ENCODE data around the gene RNF20. TPM values are rescaled to one million over a fixed set of nuclear protein-coding genes. Genes with fewer than 3 reads are reported as not detected.
A peak's percentile ranks its signal among the peaks of the same experiment; 100 is the strongest.

The RNF20 gene
- polyA plus RNA-seq, 1 of the 3 experiments (the other 2 are of a cell fraction) = 16.0 TPM

DNA sequence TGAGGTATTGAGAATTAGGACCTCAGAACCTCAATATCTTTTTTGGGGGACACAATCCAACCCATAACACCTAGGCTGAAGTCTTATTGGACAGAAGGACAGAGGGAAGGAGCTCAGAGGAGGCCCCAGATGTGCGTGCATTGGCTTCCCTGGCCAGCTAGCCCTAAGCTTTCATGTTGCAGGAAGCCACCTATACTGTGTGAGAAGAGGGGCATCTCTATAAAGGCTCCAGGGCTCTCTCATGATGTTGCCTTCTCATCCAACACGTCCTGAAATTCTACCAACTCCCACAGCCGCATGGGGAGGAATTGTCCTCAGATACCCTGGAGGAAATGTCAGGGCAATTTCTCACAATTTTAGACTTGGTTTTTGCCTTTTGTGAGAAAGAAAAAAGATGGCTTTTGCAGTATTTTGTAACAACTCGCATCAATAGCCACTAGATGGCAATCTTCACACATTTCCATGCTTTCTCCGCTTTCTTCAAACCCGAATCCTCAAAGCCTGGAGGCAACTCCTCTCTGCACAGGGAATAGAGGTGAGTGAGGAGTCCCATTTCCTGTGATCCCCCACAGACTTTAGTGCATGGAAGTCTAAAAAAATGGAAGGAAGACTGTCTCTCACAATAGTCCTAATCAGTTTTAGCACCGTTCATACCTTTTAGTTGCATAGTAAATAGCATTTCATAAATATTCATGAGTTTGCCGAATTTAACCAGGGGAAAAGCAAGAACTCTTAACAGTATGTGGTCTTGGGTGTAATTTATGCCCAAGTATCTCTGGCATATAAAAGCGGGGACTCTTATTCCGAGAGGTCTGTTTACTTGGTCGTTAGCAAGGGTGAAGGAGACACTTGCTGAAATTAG is 68.5 kb downstream of the RNF20 start:
- Histone ChIP-seq H3K9me2 (no peaks in the 10 kb centered on the region), H3K9ac (no peak overlapping the region), H3K9me3 (no peaks in the 10 kb centered on the region), H4K20me1 (ENCODE audit: insufficient read depth) (no peaks in the 10 kb centered on the region), H3K27ac (ENCODE audit: low read depth in 2 of 2, low read length in 1 of 2) (no peak overlapping the region), H3K4me2 (no peak overlapping the region), H3K36me3 (replicated peaks in 1 of 2; ENCODE audit: control insufficient read depth in 1 of 2, insufficient read depth in 2 of 2, low read length in 1 of 2) (no peaks in the 10 kb centered on the region), H3K27me3 (ENCODE audit: insufficient read depth) (peaks cover 24% of the 10 kb centered on the region), H3K4me1 (ENCODE audit: control insufficient read depth in 1 of 2, insufficient read depth in 2 of 2, low read depth in 1 of 2, low read length in 1 of 2) (no peaks in the 10 kb centered on the region), H3K79me2 (ENCODE audit: insufficient read depth) (no peaks in the 10 kb centered on the region), H3F3A (replicated peaks; ENCODE audit: insufficient read depth) (no peaks in the 10 kb centered on the region), H3K4me3 (ENCODE audit: low read depth in 2 of 2, low read length in 1 of 2) (no peak overlapping the region; a peak in 1 of 4 replicates), H2AFZ (ENCODE audit: low read depth) (no peak overlapping the region)
- peak; percentile 61 for DNase-seq
- ChIA-PET CTCF (interaction anchor here (0.5 to 1.6 kb wide), 14 partner anchors 8 to 225 kb away, joined by 3 to 9 read pairs (median 3); no protein-coding TSS in a partner anchor), POLR2A (no interaction called here)
- WGBS (ENCODE audit: low lambda C conversion rate) = 5% methylated on average over 11 of the region's 11 CpGs
- TF ChIP-seq, protein P1, sequence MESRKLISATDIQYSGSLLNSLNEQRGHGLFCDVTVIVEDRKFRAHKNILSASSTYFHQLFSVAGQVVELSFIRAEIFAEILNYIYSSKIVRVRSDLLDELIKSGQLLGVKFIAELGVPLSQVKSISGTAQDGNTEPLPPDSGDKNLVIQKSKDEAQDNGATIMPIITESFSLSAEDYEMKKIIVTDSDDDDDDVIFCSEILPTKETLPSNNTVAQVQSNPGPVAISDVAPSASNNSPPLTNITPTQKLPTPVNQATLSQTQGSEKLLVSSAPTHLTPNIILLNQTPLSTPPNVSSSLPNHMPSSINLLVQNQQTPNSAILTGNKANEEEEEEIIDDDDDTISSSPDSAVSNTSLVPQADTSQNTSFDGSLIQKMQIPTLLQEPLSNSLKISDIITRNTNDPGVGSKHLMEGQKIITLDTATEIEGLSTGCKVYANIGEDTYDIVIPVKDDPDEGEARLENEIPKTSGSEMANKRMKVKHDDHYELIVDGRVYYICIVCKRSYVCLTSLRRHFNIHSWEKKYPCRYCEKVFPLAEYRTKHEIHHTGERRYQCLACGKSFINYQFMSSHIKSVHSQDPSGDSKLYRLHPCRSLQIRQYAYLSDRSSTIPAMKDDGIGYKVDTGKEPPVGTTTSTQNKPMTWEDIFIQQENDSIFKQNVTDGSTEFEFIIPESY (IDR thresholded peaks at IDR 0.05; ENCODE audit: borderline replicate concordance, low read depth) = no peak
- peak; percentile 83 for TF ChIP-seq RAD21 (IDR thresholded peaks at IDR 0.05; ENCODE audit: low read length)
- TF ChIP-seq JUND (IDR thresholded peaks at IDR 0.05) = no peak
- TF ChIP-seq, protein P2, sequence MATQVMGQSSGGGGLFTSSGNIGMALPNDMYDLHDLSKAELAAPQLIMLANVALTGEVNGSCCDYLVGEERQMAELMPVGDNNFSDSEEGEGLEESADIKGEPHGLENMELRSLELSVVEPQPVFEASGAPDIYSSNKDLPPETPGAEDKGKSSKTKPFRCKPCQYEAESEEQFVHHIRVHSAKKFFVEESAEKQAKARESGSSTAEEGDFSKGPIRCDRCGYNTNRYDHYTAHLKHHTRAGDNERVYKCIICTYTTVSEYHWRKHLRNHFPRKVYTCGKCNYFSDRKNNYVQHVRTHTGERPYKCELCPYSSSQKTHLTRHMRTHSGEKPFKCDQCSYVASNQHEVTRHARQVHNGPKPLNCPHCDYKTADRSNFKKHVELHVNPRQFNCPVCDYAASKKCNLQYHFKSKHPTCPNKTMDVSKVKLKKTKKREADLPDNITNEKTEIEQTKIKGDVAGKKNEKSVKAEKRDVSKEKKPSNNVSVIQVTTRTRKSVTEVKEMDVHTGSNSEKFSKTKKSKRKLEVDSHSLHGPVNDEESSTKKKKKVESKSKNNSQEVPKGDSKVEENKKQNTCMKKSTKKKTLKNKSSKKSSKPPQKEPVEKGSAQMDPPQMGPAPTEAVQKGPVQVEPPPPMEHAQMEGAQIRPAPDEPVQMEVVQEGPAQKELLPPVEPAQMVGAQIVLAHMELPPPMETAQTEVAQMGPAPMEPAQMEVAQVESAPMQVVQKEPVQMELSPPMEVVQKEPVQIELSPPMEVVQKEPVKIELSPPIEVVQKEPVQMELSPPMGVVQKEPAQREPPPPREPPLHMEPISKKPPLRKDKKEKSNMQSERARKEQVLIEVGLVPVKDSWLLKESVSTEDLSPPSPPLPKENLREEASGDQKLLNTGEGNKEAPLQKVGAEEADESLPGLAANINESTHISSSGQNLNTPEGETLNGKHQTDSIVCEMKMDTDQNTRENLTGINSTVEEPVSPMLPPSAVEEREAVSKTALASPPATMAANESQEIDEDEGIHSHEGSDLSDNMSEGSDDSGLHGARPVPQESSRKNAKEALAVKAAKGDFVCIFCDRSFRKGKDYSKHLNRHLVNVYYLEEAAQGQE (IDR thresholded peaks at IDR 0.05; ENCODE audit: low read depth, low read length) = no peak
- TF ChIP-seq, protein P3, sequence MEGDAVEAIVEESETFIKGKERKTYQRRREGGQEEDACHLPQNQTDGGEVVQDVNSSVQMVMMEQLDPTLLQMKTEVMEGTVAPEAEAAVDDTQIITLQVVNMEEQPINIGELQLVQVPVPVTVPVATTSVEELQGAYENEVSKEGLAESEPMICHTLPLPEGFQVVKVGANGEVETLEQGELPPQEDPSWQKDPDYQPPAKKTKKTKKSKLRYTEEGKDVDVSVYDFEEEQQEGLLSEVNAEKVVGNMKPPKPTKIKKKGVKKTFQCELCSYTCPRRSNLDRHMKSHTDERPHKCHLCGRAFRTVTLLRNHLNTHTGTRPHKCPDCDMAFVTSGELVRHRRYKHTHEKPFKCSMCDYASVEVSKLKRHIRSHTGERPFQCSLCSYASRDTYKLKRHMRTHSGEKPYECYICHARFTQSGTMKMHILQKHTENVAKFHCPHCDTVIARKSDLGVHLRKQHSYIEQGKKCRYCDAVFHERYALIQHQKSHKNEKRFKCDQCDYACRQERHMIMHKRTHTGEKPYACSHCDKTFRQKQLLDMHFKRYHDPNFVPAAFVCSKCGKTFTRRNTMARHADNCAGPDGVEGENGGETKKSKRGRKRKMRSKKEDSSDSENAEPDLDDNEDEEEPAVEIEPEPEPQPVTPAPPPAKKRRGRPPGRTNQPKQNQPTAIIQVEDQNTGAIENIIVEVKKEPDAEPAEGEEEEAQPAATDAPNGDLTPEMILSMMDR (IDR thresholded peaks at IDR 0.05) = peak; percentile 78
- TF ChIP-seq SMC3 (IDR thresholded peaks at IDR 0.05; ENCODE audit: low read depth, low read length) = peak; percentile 70

DNA sequence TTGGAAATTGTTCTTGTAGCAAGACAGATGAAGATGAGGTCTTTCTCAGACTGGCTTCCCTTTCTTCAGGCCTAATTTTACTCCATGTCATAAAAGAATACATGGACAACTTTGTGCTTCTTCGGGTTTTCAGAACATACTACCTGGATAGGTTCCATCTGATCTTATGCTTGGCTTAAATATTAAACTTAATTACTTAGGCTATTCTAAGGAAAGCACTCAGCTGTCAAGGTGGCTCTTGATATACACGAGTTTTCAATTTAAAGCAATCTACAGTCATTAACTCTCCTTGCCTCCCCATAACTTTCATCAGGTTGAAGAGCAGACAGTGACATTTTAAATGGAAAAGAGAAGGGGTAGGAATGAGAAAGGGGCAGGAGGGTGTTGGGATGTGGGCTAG is 70.6 kb downstream of the RNF20 start:
- H3K9me3 ChIP-seq = no peaks in the 10 kb centered on the region
- H3K4me3 ChIP-seq (ENCODE audit: low read depth in 2 of 2, low read length in 1 of 2) = no peak overlapping the region
- no peak overlapping the region for H3K4me2 ChIP-seq
- no peak overlapping the region for H2AFZ ChIP-seq (ENCODE audit: low read depth)
- H3K79me2 ChIP-seq (ENCODE audit: insufficient read depth) = no peaks in the 10 kb centered on the region
- H3K27me3 ChIP-seq (ENCODE audit: insufficient read depth) = peaks cover 34% of the 10 kb centered on the region
- WGBS (ENCODE audit: low lambda C conversion rate) = 8% methylated on average over 2 of the region's 2 CpGs
- no peaks in the 10 kb centered on the region for H3K4me1 ChIP-seq (ENCODE audit: control insufficient read depth in 1 of 2, insufficient read depth in 2 of 2, low read depth in 1 of 2, low read length in 1 of 2)
- ChIA-PET CTCF (no interaction called here), POLR2A (no interaction called here)
- no peaks in the 10 kb centered on the region for H3K9me2 ChIP-seq
- no peaks in the 10 kb centered on the region for H4K20me1 ChIP-seq (ENCODE audit: insufficient read depth)
- no peak overlapping the region for H3K9ac ChIP-seq
- no peak for DNase-seq
- H3K36me3 ChIP-seq (replicated peaks in 1 of 2; ENCODE audit: control insufficient read depth in 1 of 2, insufficient read depth in 2 of 2, low read length in 1 of 2) = no peaks in the 10 kb centered on the region
- no peak overlapping the region for H3K27ac ChIP-seq (ENCODE audit: low read depth in 2 of 2, low read length in 1 of 2)
- H3F3A ChIP-seq (replicated peaks; ENCODE audit: insufficient read depth) = no peaks in the 10 kb centered on the region
- no peak for TF ChIP-seq RXRA (IDR thresholded peaks at IDR 0.05; ENCODE audit: borderline replicate concordance, low read depth)
- no peak for TF ChIP-seq FOXJ3 (CRISPR knock-in tag; IDR thresholded peaks at IDR 0.05)
- TF ChIP-seq NFIC (IDR thresholded peaks at IDR 0.05; ENCODE audit: borderline replicate concordance) = no peak
- TF ChIP-seq, protein P4, sequence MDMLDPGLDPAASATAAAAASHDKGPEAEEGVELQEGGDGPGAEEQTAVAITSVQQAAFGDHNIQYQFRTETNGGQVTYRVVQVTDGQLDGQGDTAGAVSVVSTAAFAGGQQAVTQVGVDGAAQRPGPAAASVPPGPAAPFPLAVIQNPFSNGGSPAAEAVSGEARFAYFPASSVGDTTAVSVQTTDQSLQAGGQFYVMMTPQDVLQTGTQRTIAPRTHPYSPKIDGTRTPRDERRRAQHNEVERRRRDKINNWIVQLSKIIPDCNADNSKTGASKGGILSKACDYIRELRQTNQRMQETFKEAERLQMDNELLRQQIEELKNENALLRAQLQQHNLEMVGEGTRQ (IDR thresholded peaks at IDR 0.05; ENCODE audit: borderline replicate concordance, low read depth, low read length) = no peak
- TF ChIP-seq CHD2 (IDR thresholded peaks at IDR 0.05; ENCODE audit: low read length, partially characterized antibody) = no peak
- TF ChIP-seq FOSL2 (IDR thresholded peaks at IDR 0.05; ENCODE audit: borderline replicate concordance, low read depth) = no peak
- TF ChIP-seq ELF1 (IDR thresholded peaks at IDR 0.05) = no peak
- TF ChIP-seq, protein P3 (IDR thresholded peaks at IDR 0.05) = no peak
- no peak for TF ChIP-seq TEAD4 (IDR thresholded peaks at IDR 0.05; ENCODE audit: borderline replicate concordance, insufficient read depth)
- TF ChIP-seq TCF12 (IDR thresholded peaks at IDR 0.05) = no peak

All from SK-N-SH (cell line).